GM04503 (cell line): ENCODE data around the gene CLIP3.
"Not testable (repeated sequence)": the region's sequence is repeated elsewhere in the genome, so short reads cannot be mapped to it uniquely, and the experiment has no call there.

Experiments
- DNase-seq: peaks from one replicate; pipeline ENCODE4 v3.0.0-alpha.2; 2012; ENCODE audit warnings: low read depth

The CLIP3 gene

DNA sequence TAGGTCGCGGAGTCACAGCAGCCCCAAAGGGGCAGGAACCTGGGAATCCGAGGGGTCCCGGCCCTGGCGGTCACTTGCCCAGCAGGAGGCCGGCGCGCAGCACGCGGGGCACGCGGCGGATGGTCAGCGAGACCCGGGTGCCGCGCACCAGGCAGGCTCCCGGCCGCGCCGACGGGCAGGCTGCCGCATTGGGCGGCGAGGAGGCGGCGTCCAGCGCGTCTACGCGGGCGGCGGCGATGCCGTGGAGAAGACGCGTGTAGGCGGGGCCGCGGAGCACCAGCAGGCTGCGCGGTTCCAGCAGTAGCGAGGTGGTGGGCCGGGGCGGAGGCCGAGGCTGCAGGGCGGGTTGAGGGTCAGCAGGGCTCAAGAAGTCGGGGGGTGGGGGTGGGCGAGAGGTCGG, 23.5 kb downstream of the CLIP3 start:
- no peak for DNase-seq

DNA sequence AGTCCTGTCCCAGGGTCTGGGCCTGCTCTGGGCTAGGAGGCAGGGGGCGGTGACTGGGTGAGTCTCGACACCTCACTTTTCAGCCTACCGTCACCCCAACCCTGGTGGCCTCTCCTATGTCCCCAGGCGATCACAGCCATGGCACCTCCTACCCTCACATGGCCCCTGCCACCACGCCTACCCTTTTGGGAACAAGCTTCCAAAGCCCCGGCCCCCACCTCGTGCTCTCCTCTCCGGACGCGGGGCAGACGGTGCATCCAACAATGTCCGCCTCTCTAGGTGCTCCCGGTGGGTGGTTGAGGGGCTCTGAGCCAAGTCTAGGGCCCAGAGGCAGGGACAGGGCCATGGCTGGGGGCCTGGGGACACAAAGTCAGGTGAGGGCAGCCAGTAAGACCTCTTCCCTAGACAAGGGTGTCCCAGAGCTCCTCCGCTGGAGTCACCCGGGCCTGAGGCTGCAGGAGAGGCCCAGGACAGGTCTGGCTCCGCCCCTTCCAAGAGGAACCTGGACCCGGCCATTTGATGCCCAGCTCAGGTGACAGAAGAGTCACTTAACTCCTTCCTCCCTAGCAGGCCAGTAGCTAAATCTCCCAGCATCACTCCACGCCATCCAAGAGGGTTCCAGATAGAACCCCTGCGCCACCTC, 24.2 kb downstream of the CLIP3 start, which contains the start of gene SYNE4:
TSS of gene SYNE4 (minus strand) at position 478 of the 643 bp plus-strand sequence. CDS start at position 346, 132 bp downstream.
- no peak for DNase-seq

DNA sequence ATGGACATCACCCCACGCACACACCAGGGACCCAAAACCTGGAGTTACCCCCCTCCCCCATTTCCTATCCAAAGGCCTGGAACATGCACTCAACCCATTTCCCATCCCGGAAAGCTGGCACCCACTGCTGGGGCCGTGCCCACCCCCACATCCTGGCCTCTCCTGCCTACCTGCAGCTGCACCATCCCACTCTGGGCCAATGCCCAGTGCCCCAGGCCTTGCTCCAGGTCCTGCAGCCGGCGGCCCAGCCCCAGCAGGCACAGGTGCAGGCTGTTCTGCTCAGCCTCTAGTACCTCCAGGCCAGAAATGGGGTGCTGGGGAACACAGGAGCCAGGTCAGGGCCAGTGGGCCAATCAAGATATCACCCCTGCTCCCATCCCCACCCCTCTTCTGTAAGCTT, 25.7 kb downstream of the CLIP3 start:
- no peak for DNase-seq

DNA sequence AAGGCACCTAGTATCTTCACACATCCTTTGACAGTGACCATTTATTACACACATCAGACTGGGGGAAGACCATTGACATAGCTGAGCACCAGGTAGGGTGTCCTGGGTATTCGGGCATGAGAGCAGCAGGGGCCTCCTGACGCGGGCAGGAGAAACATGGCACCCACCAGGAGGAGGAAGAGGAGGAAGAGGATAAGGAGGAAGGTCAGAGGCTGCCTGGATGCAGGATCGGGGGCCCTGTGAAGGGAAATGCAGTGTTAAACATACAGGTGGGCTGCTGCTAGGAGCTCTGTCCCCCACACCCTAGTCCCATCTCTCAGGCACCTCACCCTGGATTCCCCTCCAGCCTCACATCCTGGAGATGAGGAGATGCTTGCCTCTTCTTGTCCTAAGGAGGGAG, 29.4 kb downstream of the CLIP3 start:
- DNase-seq: no peak

DNA sequence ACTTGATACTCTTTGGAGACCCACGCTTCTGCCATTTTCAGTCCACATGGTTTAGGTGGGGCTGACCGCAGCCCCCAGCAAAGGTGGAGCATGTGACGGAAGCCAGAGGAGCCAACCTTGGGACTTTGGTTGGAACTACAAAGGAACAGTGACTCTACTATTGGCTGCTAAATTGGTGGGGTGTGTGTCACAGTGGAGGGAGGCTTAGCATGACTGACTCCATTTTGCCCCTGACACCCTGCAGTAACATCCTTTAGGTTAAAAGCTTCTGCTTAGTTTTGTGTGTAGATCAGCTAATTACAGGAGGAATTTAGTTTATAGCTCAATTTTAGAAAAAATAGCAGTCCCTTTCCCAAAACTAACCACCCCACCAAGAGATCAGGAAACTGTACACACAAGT, 31.1 kb downstream of the CLIP3 start:
- DNase-seq: no peak

DNA sequence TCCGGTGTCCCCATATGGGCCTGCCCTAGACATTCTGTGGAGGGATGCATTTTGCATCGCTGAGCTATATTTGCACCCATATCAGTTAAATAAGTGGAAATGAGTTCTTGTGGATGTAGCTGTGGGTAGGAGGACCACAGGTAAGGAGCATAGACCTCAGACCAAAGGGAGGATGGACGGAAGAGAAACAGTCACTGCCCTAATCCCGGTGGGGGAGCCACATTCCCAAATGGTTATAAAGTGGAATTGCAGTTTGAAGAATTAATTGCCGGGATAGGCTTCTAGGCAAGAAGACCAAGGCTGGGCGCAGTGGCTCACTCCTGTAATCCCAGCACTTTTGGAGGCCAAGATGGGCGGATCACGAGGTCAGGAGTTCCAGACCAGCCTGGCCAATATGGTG, 35.9 kb downstream of the CLIP3 start:
- no peak for DNase-seq

DNA sequence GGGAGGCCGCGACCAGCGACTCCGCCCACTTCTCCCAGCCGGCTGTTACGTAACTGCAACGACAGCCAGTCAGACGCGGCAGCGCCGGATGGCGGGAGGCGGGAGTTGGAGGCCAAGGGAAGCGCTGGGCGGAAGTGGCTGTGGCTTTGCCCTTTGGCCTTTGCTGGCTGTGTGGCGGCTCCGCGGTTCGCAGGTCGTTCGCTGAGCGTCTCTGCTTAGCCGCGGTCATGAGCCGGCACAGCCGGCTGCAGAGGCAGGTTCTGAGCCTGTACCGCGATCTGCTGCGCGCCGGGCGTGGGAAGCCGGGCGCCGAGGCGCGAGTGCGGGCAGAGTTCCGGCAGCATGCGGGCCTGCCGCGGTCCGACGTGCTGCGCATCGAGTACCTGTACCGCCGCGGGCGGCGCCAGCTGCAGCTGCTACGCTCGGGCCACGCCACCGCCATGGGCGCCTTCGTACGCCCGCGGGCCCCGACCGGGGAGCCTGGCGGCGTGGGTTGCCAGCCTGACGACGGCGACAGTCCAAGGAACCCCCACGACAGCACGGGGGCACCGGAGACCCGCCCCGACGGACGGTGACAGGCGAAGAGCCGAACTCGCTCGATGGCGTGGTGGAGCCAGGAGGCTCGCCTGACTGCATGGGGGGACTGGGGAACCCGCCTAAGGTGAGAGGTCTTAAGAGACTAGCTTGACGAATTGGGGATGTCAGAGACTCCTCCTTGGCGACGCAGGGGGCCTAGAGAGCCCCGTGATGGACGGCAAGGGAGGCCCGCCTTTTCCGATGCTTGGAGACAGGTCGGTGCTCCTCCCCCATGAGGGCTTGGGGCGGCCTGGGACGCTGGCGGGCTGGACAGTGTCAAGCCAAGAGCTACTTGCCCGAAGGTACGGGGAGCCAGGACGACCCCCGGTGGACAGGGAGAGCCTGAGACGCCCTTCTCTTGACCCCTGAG, 37.4 kb downstream of the CLIP3 start, which contains the start of gene SDHAF1:
TSS of gene SDHAF1 (plus strand) at position 141 of the 946 bp plus-strand sequence. CDS start at position 228, 87 bp downstream.
- DNase-seq: peak; percentile 47

DNA sequence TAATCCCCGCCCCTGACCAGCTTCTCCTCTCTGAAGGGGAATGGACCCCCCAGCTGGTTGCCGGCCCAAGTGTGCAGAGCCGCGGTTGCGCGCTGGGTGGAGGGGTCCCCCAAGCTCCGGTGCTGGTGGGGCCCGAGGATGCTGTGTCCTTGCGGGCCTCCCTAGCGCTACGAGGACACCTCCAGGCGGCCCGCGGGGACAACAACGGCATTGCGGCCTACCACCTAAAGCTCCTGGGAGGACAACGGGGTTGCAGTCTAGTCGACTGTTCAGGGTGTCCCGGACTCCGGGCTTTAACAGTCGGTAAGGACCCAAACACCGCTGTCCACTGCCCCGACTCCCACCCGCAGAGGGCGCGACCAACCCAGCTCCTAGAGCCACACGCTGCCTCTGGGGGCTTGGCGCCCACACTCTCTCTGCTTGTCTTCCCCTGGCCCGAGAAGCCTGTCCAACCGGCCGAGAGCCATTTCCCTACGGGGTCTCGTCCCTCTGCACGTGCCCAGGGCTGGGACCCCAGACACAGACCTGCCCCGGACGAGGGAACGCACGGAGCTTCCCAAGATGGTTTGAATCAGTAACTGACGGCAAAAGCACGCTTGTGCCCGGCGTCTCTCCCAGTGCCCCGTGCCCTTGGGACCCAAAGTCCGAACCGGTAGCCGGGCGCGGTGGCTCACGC, 38.6 kb downstream of the CLIP3 start:
- no peak for DNase-seq

DNA sequence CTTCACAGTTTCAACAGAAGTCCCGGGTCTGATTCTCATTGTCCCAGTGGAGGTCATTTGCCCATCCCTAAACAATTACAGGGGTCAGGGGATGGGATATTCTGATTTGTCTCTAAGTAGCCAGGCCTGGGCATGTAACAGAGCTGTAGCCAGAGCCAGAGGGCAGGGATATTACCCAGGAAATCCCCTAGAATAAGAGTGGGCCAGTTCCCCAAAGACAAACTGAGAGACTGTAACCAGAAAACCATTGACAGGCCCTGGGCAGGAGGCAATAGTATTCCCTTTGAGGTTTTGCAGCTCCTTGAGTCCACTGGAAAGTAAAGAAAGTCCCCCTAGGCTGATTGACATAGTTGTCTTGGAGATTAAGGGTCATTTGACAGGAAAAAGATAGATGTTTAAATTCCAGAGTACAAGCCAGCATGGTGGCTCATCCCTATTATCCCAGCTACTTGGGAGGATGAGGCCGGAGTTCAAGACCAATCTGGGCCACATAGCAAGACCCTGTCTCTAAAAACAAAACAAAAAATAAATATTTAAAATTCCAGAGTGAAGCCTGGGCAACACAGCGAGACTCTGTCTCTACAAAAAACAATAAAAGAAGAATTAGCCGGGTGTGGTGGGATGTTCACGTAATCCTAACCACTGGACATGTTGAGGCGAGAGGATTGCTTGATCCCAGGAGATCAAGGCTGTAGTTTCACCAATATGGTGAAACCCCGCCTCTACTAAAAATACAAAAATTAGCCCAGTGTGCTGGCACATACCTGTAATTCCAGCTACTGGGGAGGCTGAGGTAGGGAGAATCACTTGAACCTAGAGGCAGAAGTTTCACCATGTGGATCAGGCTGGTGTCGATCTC, 39.5 kb downstream of the CLIP3 start:
- DNase-seq: no peak

DNA sequence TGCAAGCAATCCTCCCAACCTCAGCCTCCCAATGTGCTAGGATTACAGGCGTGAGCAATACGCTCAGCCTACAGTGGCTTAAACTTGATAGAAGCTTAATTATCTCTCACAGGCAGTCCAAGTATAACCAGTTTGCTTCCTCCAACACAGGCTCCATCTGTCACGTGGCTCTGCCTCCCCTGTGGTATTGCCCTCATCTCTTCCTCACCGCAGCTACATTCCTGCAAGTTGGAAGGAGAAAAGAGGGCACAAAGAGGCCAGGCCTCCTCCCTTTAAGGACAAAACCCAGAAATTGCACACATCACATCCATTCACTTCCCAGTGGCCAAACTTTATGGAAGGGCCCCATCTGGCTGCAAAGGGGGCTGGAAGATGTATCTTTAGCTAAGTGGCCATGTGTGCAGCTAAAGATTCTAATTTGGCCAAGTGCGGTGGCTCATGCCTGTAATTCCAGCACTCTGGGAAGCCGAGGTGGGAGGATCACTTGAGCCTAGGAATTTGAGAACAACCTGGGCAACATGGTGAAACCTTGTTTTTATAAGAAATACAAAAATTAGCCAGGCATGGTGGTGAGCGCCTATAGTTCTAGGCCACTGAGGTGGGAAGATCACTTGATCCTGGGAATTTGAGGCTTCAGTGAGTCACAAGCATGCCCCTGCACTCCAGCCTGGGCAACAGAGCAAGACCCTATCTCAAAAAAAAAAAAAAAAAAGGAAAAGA, 40.8 kb downstream of the CLIP3 start:
- DNase-seq: no peak

DNA sequence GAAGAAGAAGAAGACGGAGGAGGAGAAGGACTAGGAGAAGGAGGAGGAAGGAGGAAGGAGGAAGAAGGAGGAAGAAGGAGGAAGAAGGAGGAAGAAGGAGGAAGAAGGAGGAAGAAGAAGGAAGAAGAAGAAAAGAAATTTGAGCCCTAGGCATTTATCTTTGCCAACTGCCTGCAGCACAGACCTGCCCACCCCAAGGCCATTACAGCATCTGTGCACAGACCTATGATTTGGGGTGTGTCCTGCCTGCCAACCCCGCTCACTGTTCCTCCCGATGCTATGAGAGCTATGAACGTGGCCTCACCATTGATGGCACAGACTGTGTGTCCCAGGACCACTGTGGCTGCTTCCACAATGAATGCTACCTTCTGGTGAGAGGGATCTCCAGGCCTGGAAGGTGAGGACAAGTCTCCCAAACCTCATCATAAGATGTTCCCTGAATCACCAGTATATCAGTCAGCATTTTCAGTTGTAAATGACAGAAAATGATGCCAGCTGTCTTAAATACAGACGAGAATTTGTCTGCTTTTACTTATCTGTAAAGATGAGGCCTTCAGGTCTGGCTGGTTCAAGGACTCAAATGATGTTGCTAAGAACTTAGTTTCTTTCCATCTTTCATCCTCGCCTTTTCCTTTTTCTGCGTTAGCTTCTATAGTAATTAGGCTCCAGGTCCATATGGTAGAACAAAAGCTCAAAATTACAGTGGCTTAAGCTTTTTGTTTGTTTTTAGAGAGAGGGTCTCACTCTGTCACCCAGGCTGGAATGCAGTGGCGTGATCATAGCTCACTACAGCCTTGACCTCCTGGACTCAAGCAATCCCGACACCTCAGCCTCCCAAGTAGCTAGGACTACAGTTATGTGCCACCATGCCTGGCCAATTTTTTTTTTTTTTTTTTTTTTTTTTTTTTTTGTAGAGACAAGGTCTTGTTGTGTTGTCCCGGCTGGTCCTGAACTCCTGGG, 41.6 kb downstream of the CLIP3 start:
- DNase-seq: no peak

DNA sequence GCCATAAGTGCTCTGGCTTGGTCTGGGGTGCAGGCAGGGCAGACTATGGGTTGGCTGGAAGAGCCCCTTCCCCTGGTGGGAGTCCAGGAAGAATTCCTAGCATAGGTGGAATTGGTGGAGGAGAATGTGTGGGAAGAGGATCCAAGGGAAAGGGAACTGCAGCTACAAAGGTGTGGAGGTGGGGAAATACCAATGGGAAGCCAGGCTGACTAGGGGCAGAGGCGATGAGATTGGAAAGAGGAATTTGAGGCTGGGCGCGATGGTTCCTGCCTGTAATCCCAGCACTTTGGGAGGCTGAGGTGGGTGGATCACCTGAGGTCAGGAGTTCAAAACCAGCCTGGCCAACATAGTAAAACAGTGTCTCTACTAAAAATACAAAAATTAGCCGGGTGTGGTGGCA, 42.5 kb downstream of the CLIP3 start:
- DNase-seq: no peak

DNA sequence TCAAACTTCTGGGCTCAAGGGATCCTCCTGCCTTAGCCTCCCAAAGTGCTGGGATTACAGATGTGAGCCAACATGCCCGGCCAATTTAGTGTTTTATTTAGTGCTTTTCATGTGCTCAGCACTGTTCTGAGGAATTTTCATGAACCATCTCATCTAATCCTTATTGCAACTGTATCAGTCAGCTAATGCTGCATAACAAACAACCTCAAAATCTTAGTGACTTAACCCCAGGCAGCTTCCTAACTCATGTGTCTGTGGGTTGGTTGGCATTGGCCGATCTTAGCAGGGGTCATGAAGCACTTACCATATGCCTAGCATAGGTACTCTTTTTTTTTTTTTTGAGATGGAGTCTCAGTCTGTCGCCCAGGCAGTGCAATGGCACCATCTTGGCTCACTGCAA, 43.8 kb downstream of the CLIP3 start:
- DNase-seq: no peak

DNA sequence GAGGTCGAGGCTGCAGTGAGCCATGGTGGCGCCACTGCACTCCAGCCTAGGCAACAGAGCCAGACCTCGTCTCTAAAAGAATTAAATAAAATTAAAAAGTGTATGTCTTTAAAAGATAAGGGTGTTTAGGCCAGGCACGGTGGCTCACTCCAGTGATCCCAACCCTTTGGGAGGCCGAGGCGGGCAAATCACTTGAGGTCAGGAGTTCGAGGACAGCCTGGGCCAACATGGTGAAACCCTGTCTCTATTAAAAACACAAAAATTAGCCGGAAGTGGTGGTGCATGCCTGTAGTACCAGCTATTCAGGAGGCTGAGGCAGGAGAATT, 45.1 kb downstream of the CLIP3 start:
- no peak for DNase-seq

DNA sequence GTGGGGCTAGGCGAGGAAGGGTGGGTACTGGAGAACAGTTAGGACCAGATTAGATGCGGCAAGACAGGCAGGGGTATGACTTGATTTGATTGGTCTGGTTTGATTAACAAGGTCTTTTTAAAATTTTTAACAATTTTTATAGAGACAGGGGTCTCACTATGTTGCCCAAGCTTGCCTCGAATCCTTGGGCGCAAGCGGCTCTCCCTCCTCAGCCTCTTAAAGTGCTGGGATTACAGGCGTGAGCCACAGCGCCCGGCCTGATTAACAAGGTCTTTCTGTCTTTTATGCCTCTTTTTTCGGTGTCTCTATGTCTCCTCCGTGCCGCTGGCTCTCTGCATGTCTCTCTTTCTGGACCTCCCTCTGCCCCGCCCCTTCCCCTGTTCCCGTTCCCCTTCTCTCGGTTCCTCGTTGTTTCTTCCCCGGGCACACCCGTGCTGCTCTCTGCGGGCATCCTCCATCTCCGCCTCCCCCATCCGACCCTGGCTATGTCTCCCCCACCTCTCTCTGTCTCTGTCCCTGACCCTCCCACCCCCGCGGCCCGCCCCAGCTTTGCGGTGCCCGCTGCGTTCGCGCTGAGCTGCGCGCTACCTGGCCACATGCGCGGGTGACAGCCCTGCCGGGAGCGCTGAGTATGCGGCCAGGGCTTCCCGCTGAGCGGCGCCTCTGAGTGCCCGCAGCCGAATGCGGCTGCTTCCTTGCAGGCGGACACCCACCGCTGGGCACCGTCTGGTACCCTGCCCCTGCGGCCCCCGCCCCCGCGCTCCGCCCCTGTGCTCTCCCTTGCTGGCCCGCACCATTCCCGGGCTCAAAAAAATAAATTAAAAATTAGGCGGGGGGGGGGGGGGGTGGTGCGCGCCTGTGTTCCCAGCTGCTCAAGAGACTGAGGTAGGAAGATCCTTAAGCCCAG, 45.8 kb downstream of the CLIP3 start:
- DNase-seq: no peak

DNA sequence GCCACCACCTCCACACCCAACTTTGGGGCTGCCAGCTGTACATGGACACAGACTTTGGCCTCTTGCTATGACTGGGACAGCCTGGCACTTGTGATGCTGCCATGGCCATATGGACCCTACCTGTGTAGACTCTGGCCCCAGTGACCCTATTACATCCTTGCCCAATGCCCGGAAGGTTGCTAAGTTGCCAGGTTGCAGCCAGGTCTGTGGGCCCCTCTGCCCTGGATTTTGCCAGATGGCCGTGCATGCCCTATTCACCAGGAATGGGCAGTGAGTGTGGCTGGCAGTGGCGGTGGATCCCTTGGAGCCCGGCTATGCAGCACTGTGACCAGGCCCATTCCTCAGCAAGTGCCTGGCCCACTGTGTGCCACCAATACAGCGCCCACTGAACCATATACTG, 46.6 kb downstream of the CLIP3 start:
- no peak for DNase-seq

DNA sequence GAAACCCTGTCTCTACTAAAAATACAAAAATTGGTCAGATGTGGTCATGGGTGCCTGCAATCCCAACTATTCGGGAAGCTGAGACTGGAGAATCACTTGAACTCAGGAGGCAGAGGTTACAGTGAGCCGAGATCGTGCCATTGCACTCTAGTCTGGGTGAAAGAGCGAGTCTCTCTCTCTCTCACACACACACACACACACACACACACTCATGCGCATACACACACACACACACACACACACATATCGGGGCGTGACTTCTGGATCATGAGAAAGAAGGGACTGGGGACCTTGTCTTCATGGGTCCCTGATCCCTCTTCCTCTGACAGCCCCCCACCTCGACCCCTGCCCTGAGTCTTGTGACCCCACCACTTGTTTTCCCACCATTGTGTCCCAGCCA, 49.5 kb downstream of the CLIP3 start:
- DNase-seq: no peak

DNA sequence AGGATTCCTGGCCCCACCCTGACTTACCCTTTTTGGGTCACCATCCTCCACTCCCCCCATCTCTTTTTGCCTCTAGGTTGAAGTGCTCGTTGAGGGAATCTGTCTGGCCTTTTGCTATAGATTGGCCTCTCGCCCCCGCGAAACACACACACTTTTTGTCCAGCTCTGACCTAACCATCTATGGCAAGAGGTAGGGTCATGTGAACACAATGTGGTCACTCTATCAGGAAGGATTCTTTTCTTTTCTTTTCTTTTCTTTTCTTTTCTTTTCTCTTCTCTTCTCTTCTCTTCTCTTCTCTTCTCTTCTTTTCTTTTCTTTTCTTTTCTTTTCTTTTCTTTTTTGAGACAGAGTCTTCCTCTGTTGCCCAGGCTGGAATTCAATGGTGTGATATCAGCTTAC, 51.7 kb downstream of the CLIP3 start:
- not testable (repeated sequence) for DNase-seq

DNA sequence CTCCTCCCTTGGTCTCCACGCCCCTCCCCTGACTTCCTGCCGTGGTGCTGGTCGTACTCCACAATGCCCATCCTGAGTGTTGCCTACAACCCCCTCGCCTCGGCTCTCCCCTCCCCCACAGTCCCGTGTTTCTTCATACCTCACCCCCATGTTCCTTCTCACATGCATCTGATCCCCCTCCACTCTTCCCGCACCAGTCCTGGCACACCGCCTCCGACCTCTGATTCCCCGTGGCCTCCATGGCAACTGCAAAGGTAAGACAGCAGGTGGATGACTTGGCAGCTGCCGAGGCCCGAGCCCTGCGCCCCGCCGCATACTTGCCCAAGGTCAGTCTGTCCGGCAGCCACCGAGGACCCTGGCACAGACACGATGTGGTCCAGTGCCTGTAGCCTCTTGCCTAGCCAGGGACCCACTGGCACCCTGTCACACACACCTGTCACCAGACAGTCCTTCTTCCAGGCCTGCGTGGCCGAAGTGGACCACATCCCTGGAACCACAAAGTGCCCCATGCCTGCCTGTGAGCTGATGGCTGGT, 53.8 kb downstream of the CLIP3 start:
- no peak for DNase-seq
